Loucy (cell line): ENCODE data around the gene MACROD2.

Experiments
- CTCF ChIP-seq: fragments of 200-600 bp; sonication (generic); conservative IDR thresholded peaks from 2 replicates; pipeline ENCODE4 v1.5.1; 2014; ENCODE audit warnings: mild to moderate bottlenecking, antibody characterized with exemption, low read length
- EZH2phosphoT487 ChIP-seq: fragments of 200-600 bp; IDR thresholded peaks from 2 replicates; pipeline ENCODE4 v1.6.1; 2018; ENCODE audit warnings: antibody characterized with exemption, mild to moderate bottlenecking, moderate library complexity, borderline replicate concordance

GRCh38 chr20:15320941-15321340, 1325.6 kb downstream of the MACROD2 start:
- TF ChIP-seq CTCF (no peak), EZH2phosphoT487 (no peak)
